Progenitor cell of endocrine pancreas (in vitro differentiated cells): ENCODE results near the gene ACCSL. TPM values are rescaled to one million over a fixed set of nuclear protein-coding genes. Genes with fewer than 3 reads are reported as not detected.
A peak's percentile ranks its signal among the peaks of the same experiment; 100 is the strongest.

Source experiments
- DNase-seq: peaks from one replicate; pipeline ENCODE4 v3.0.0; 2021; ENCODE audit warnings: low spot score; ENCODE audit not compliant: unreplicated experiment
- H3K27ac Mint-ChIP-seq: 2 replicates; pipeline ENCODE4 v1.8.0; 2021; ENCODE audit warnings: mild to moderate bottlenecking, moderate library complexity, mixed read lengths
- H3K27me3 Mint-ChIP-seq: 2 replicates; pipeline ENCODE4 v1.8.0; 2021; ENCODE audit warnings: mixed read lengths
- H3K36me3 Mint-ChIP-seq: 2 replicates; pipeline ENCODE4 v1.8.0; 2022; ENCODE audit warnings: mixed read lengths; ENCODE audit not compliant: insufficient read depth
- H3K4me1 Mint-ChIP-seq: 2 replicates; pipeline ENCODE4 v1.8.0; 2021; ENCODE audit warnings: low read depth, mixed read lengths
- H3K4me3 Mint-ChIP-seq: 2 replicates; pipeline ENCODE4 v1.8.0; 2021; ENCODE audit warnings: low read depth, mild to moderate bottlenecking, moderate library complexity, mixed read lengths
- H3K9me3 Mint-ChIP-seq: 2 replicates; pipeline ENCODE4 v1.8.0; 2021; ENCODE audit warnings: low read depth, mixed read lengths
- CTCF ChIP-seq: fragments of 200-600 bp; sonication (generic); IDR thresholded peaks from one replicate; pipeline ENCODE4 v1.5.0; 2021; ENCODE audit warnings: antibody characterized with exemption, mild to moderate bottlenecking; ENCODE audit not compliant: unreplicated experiment
- total RNA-seq: library from RNA; stranded (reverse); gene quantifications from 2 replicates; pipeline ENCODE4 v1.2.1, GENCODE V29; 2021

The ACCSL gene
- total RNA-seq, 1 donor from 2014 or later = not detected

- H3K9me3 Mint-ChIP-seq = no peaks in the 10 kb centered on the region
- no peak overlapping the region for H3K4me3 Mint-ChIP-seq
- TF ChIP-seq CTCF = no peak
- no peak for DNase-seq
- H3K36me3 Mint-ChIP-seq = no peaks in the 10 kb centered on the region
- H3K4me1 Mint-ChIP-seq = peaks cover 6% of the 10 kb centered on the region
- no peak overlapping the region for H3K27ac Mint-ChIP-seq
- peaks cover 33% of the 10 kb centered on the region for H3K27me3 Mint-ChIP-seq
These were observed 10.5 kb downstream of the ACCSL start for GRCh38 chr11:44058275-44058674.

- TF ChIP-seq CTCF = no peak
- peak overlapping the region; percentile 88 for H3K4me3 Mint-ChIP-seq
- no peaks in the 10 kb centered on the region for H3K9me3 Mint-ChIP-seq
- no peak for DNase-seq
- H3K36me3 Mint-ChIP-seq = peaks cover 2% of the 10 kb centered on the region
- no peak overlapping the region for H3K27ac Mint-ChIP-seq
- peaks cover 18% of the 10 kb centered on the region for H3K4me1 Mint-ChIP-seq
- peaks cover 22% of the 10 kb centered on the region for H3K27me3 Mint-ChIP-seq
These were observed 17.4 kb downstream of the ACCSL start for GRCh38 chr11:44065161-44065661.

GRCh38 chr11:44065841-44066731 is 18.3 kb downstream of the ACCSL start, which contains the start of gene ACCS:
ACCS (plus strand) TSS chr11:44066270; CDS start chr11:44067628, 1,358 bp downstream.
- Mint-ChIP-seq H3K36me3 (peaks cover 2% of the 10 kb centered on the region), H3K9me3 (no peaks in the 10 kb centered on the region), H3K4me1 (peaks cover 18% of the 10 kb centered on the region), H3K27ac (peak within 1 kb of the TSS; percentile 93), H3K4me3 (peak within 1 kb of the TSS; percentile 88), H3K27me3 (peaks cover 18% of the 10 kb centered on the region)
- TF ChIP-seq CTCF = peak; percentile 94
- DNase-seq = peak; percentile 85

GRCh38 chr11:44066732-44067141 is 19.0 kb downstream of the ACCSL start:
- H3K27me3 Mint-ChIP-seq = peaks cover 13% of the 10 kb centered on the region
- H3K27ac Mint-ChIP-seq = peak overlapping the region; percentile 93
- no peaks in the 10 kb centered on the region for H3K9me3 Mint-ChIP-seq
- H3K4me3 Mint-ChIP-seq = peak overlapping the region; percentile 88
- H3K36me3 Mint-ChIP-seq = peaks cover 2% of the 10 kb centered on the region
- peaks cover 18% of the 10 kb centered on the region for H3K4me1 Mint-ChIP-seq
- TF ChIP-seq CTCF = no peak
- DNase-seq = no peak

GRCh38 chr11:44067266-44067665 is 19.5 kb downstream of the ACCSL start:
- no peak overlapping the region for H3K27ac Mint-ChIP-seq
- no peak for TF ChIP-seq CTCF
- peaks cover 2% of the 10 kb centered on the region for H3K36me3 Mint-ChIP-seq
- H3K27me3 Mint-ChIP-seq = peaks cover 12% of the 10 kb centered on the region
- H3K4me3 Mint-ChIP-seq = peak overlapping the region; percentile 88
- H3K4me1 Mint-ChIP-seq = peaks cover 18% of the 10 kb centered on the region
- H3K9me3 Mint-ChIP-seq = no peaks in the 10 kb centered on the region
- DNase-seq = no peak
